HCT116 (cell line): ENCODE results near the gene ELOB. TPM values are rescaled to one million over a fixed set of nuclear protein-coding genes. Genes with fewer than 3 reads are reported as not detected.

Experiments used
- ATAC-seq: fragments of 200-7000 bp; cut with Tn5 transposase; 2 replicates; pipeline ENCODE4 v1.9.1; 2020; ENCODE audit warnings: mild to moderate bottlenecking, moderate library complexity
- BruUV-seq: library from RNA; stranded (reverse); fragments of 400-500 nt; replicated peaks from 2 replicates; lab custom pipeline; 2021; lab: Mats Ljungman, UMichigan
- CTCF ChIA-PET: fragments of 300-600 bp; sonication (Branson Sonifier 250); formaldehyde crosslinking; loops from one replicate; lab custom pipeline; 2021; ENCODE audit warnings: antibody characterized with exemption; lab: Charles Lee
- POLR2A ChIA-PET: fragments of 300-600, 350-600 bp; sonication (Branson Sonifier 250); formaldehyde crosslinking; loops from one replicate; lab custom pipeline; 2021; ENCODE audit warnings: antibody characterized with exemption; lab: Charles Lee
- RAD21 ChIA-PET, 2 experiments: fragments of 300-600 bp; sonication (Branson Sonifier 250); formaldehyde crosslinking; loops; one replicate each; lab custom pipeline; 2023; ENCODE audit warnings: low total read pairs in 2 of 2; ENCODE audit not compliant: uncharacterized antibody in 2 of 2, unreplicated experiment in 2 of 2, low non-redundant PET in 1 of 2; lab: Charles Lee
- DNase-seq: peaks from one replicate; pipeline ENCODE4 v3.0.0-alpha.2; 2010; ENCODE audit warnings: low read depth, low spot score
- H2AFZ ChIP-seq: fragments of 200-600 bp; shearing (Covaris generic), sonication (generic); 2 replicates; pipeline ENCODE4 v1.6.1; 2017; ENCODE audit warnings: low read depth, mixed run types, mixed read lengths, antibody characterized with exemption, low read length; ENCODE audit not compliant: poor library complexity, severe bottlenecking
- H3K27ac ChIP-seq: 2 replicates; pipeline ENCODE4 v1.5.1; 2012; ENCODE audit warnings: low read depth, low read length
- H3K27me3 ChIP-seq: fragments of 200-600 bp; sonication (generic); 2 replicates; pipeline ENCODE4 v1.6.1; 2016; ENCODE audit warnings: mixed run types, low read length, mixed read lengths; ENCODE audit not compliant: insufficient read depth
- H3K36me3 ChIP-seq, 2 experiments: fragments of 200-500 bp in 1 of 2; fragments of 200-600 bp in 1 of 2; sonication (Bioruptor generic) in 1 of 2; sonication (generic) in 1 of 2; 2 replicates each; pipeline versions ENCODE4 v1.5.1 to v1.6.1; 2014 to 2016; ENCODE audit warnings: low read length in 2 of 2, inconsistent platforms in 1 of 2, mixed read lengths in 1 of 2, mixed run types in 1 of 2; ENCODE audit not compliant: insufficient read depth in 2 of 2, control insufficient read depth in 1 of 2
- H3K4me1 ChIP-seq, 2 experiments: fragments of 200-600 bp in 1 of 2; sonication (generic) in 1 of 2; 2 replicates each; pipeline versions ENCODE4 v1.5.1 to v1.6.1; 2012 to 2017; ENCODE audit warnings: low read length in 2 of 2, inconsistent platforms in 1 of 2, mild to moderate bottlenecking in 1 of 2, mixed read lengths in 1 of 2, mixed run types in 1 of 2, moderate library complexity in 1 of 2; ENCODE audit not compliant: insufficient read depth in 2 of 2, control insufficient read depth in 1 of 2
- H3K4me2 ChIP-seq: fragments of 200-600 bp; sonication (generic); 2 replicates; pipeline ENCODE4 v1.6.1; 2017; ENCODE audit warnings: mixed run types, low read length, mixed read lengths
- H3K4me3 ChIP-seq, 2 experiments: fragments of 200-600 bp in 1 of 2; sonication (generic) in 1 of 2; replicated peaks in 1 of 2; 2 replicates each; pipeline ENCODE4 v1.5.1; 2011 to 2016; ENCODE audit warnings: low read length in 2 of 2, control low read depth in 1 of 2, low read depth in 1 of 2, mild to moderate bottlenecking in 1 of 2, mixed read lengths in 1 of 2, mixed run types in 1 of 2
- H3K79me2 ChIP-seq: fragments of 200-600 bp; sonication (generic); 2 replicates; pipeline ENCODE4 v1.6.1; 2017; ENCODE audit warnings: mild to moderate bottlenecking, mixed run types, low read length, moderate library complexity, mixed read lengths; ENCODE audit not compliant: insufficient read depth
- H3K9ac ChIP-seq: fragments of 200-600 bp; sonication (generic); 2 replicates; pipeline ENCODE4 v1.6.1; 2016; ENCODE audit warnings: low read length, mixed read lengths
- H3K9me2 ChIP-seq: fragments of 200-600 bp; sonication (generic), shearing (Covaris generic); 2 replicates; pipeline ENCODE4 v1.6.1; 2017; ENCODE audit warnings: mixed run types, mild to moderate bottlenecking, moderate library complexity; ENCODE audit not compliant: insufficient read depth
- H3K9me3 ChIP-seq, 2 experiments: fragments of 200-500 bp in 1 of 2; fragments of 200-600 bp in 1 of 2; sonication (Bioruptor generic) in 1 of 2; sonication (generic) in 1 of 2; 2 replicates each; pipeline ENCODE4 v1.6.1; 2014 to 2017; ENCODE audit warnings: low read length in 2 of 2, mixed read lengths in 2 of 2, inconsistent platforms in 1 of 2, low read depth in 1 of 2, mild to moderate bottlenecking in 1 of 2, mixed run types in 1 of 2, moderate library complexity in 1 of 2; ENCODE audit not compliant: control insufficient read depth in 1 of 2, insufficient read depth in 1 of 2
- H4K20me1 ChIP-seq: fragments of 200-600 bp; sonication (generic), shearing (Covaris generic); 2 replicates; pipeline ENCODE4 v1.6.1; 2017; ENCODE audit warnings: mixed run types, mild to moderate bottlenecking, moderate library complexity; ENCODE audit not compliant: insufficient read depth
- CBX3 ChIP-seq: IDR thresholded peaks from 2 replicates; pipeline ENCODE4 v1.6.1; 2012; ENCODE audit warnings: low read depth
- CTCF ChIP-seq, 3 experiments: fragments of 200-600 bp in 1 of 3; sonication (generic) in 1 of 3; IDR thresholded peaks in 2 of 3; conservative IDR thresholded peaks in 1 of 3; 2 replicates each; pipeline ENCODE4 v1.5.1; 2012 to 2017; ENCODE audit warnings: low read depth in 2 of 3, low read length in 2 of 3, antibody characterized with exemption in 1 of 3, borderline replicate concordance in 1 of 3, control low read depth in 1 of 3, mild to moderate bottlenecking in 1 of 3, mixed read lengths in 1 of 3, mixed run types in 1 of 3, moderate library complexity in 1 of 3; ENCODE audit not compliant: insufficient read depth in 1 of 3
- EGR1 ChIP-seq: IDR thresholded peaks from 2 replicates; pipeline ENCODE4 v1.6.1; 2012; ENCODE audit warnings: low read depth
- EZH2 ChIP-seq: fragments of 200-600 bp; sonication (generic); IDR thresholded peaks from 2 replicates; pipeline ENCODE4 v1.6.1; 2017; ENCODE audit warnings: antibody characterized with exemption, mixed run types
- EZH2phosphoT487 ChIP-seq: fragments of 200-600 bp; IDR thresholded peaks from 2 replicates; pipeline ENCODE4 v1.6.1; 2018; ENCODE audit warnings: antibody characterized with exemption, borderline replicate concordance
- JUND ChIP-seq: IDR thresholded peaks from 2 replicates; pipeline ENCODE4 v1.6.1; 2012
- POLR2AphosphoS5 ChIP-seq: IDR thresholded peaks from 2 replicates; pipeline ENCODE4 v1.6.1; 2011; ENCODE audit warnings: mild to moderate bottlenecking, low read depth, low read length, moderate library complexity
- RAD21 ChIP-seq: IDR thresholded peaks from 2 replicates; pipeline ENCODE4 v1.6.1; 2012; ENCODE audit warnings: low read depth, mild to moderate bottlenecking
- REST ChIP-seq: IDR thresholded peaks from 2 replicates; pipeline ENCODE4 v1.6.1; 2012; ENCODE audit warnings: low read depth
- SIN3A ChIP-seq: IDR thresholded peaks from 2 replicates; pipeline ENCODE4 v1.6.1; 2012; ENCODE audit warnings: low read depth
- SP1 ChIP-seq: IDR thresholded peaks from 2 replicates; pipeline ENCODE4 v1.6.1; 2012; ENCODE audit warnings: low read depth
- TCF7L2 ChIP-seq: IDR thresholded peaks from 2 replicates; pipeline ENCODE4 v1.7.0; 2011; ENCODE audit warnings: borderline replicate concordance, inconsistent platforms; ENCODE audit not compliant: insufficient read depth, insufficient read length; ENCODE audit errors: extremely low read depth
- ZFX ChIP-seq: fragments of 450-650 bp; IDR thresholded peaks from 2 replicates; pipeline ENCODE4 v1.6.1; 2017
- ZNF274 ChIP-seq: fragments of 200-500 bp; sonication (Bioruptor generic); IDR thresholded peaks from 2 replicates; pipeline ENCODE4 v1.6.1; 2014; ENCODE audit warnings: mild to moderate bottlenecking, low read depth, low read length, inconsistent platforms
- intact Hi-C: fragments of 100-400 bp; cut with micrococcal nuclease; formaldehyde crosslinking; loops from 2 replicates; pipeline ENCODE4 v1.10.0; 2022
- total RNA-seq: library from RNA; stranded (reverse); gene quantifications from one replicate; pipeline ENCODE4 v1.2.1, GENCODE V29; 2021; ENCODE audit not compliant: unreplicated experiment

Gene ELOB
- total RNA-seq, 1 experiment from 2014 or later = 239 TPM

GRCh38 chr16:2815299-2815771, 38.3 kb upstream of the ELOB start:
- no peaks in the 10 kb centered on the region for H3K79me2 ChIP-seq
- H3K9me2 ChIP-seq = no peaks in the 10 kb centered on the region
- no peaks in the 10 kb centered on the region for H3K9me3 ChIP-seq
- H3K36me3 ChIP-seq = no peaks in the 10 kb centered on the region
- no TSS peak for BruUV-seq
- H3K4me3 ChIP-seq = no peak overlapping the region
- no peak for DNase-seq
- ChIA-PET RAD21 (no interaction called here), CTCF (no interaction called here), POLR2A (no interaction called here)
- no peak for TF ChIP-seq ZNF274
- TF ChIP-seq SP1 = no peak
- no peak for TF ChIP-seq RAD21
- TF ChIP-seq JUND = no peak
- TF ChIP-seq ZFX = no peak
- TF ChIP-seq CBX3 = no peak
- TF ChIP-seq CTCF (IDR thresholded peaks at IDR 0.05 in 2 of 3, conservative IDR thresholded peaks at IDR 0.05 in 1 of 3; ENCODE audit: borderline replicate concordance in 1 of 3, insufficient read depth in 1 of 3, low read depth in 2 of 3, low read length in 2 of 3) = no peak
- TF ChIP-seq REST = no peak
- no peak for TF ChIP-seq TCF7L2
- no peak for TF ChIP-seq SIN3A
- TF ChIP-seq EZH2 = no peak
- TF ChIP-seq EZH2phosphoT487 = no peak
- TF ChIP-seq EGR1 = no peak
- no peak for TF ChIP-seq POLR2AphosphoS5
- intact Hi-C loops = no loop called here
- peaks cover 3 to 7% of the 10 kb centered on the region in 2 experiments; a peak in 1 of 4 replicates for H3K4me1 ChIP-seq
- no peak for ATAC-seq
- H3K4me2 ChIP-seq = no peak overlapping the region
- no peaks in the 10 kb centered on the region for H4K20me1 ChIP-seq
- no peak overlapping the region for H3K27ac ChIP-seq
- no peak overlapping the region for H2AFZ ChIP-seq
- no peaks in the 10 kb centered on the region for H3K27me3 ChIP-seq
- no peak overlapping the region for H3K9ac ChIP-seq
